Cardiac ventricle fibroblast (primary cell): Measurements from ENCODE around the gene UBE2E2. TPM values are rescaled to one million over a fixed set of nuclear protein-coding genes. Genes with fewer than 3 reads are reported as not detected.

Experiments used
- total RNA-seq: library from RNA; depleted of rRNA; stranded (reverse); fragments of >200 nt; gene quantifications from 2 replicates; pipeline ENCODE4 v1.2.3, GENCODE V29; 2015

Gene UBE2E2
- total RNA-seq = 26.8 and 108 TPM in 2 replicates

GRCh38 chr3:23202921-23203707, at the start of gene UBE2E2:
Gene UBE2E2 (plus strand): TSS chr3:23203327.

